Aorta (tissue), 5 donors: ENCODE results near the gene HNRNPLL. TPM values are rescaled to one million over a fixed set of nuclear protein-coding genes. Genes with fewer than 3 reads are reported as not detected.

Experiments
- ATAC-seq: fragments of 200-7000 bp; cut with Tn5 transposase; one replicate; pipeline ENCODE4 v1.9.1; 2022; ENCODE audit warnings: moderate library complexity; ENCODE audit not compliant: low FRiP score
- DNase-seq, 2 donors: peaks; one replicate each; pipeline ENCODE4 v3.0.0-alpha.2; 2020
- H3K27ac ChIP-seq, 2 donors: one replicate each; pipeline ENCODE4 v1.5.1; 2013; ENCODE audit warnings: low read length in 2 of 2, mild to moderate bottlenecking in 2 of 2, moderate library complexity in 2 of 2, control low read depth in 1 of 2, inconsistent platforms in 1 of 2, low read depth in 1 of 2
- H3K27me3 ChIP-seq, 2 donors: one replicate each; pipeline ENCODE4 v1.6.1; 2013; ENCODE audit warnings: control low read depth in 1 of 2, low read length in 1 of 2, mild to moderate bottlenecking in 1 of 2, moderate library complexity in 1 of 2; ENCODE audit not compliant: insufficient read depth in 2 of 2, control insufficient read depth in 1 of 2
- H3K36me3 ChIP-seq, 2 donors: one replicate each; pipeline ENCODE4 v1.6.1; 2013; ENCODE audit warnings: control low read depth in 1 of 2, low read length in 1 of 2, mild to moderate bottlenecking in 1 of 2; ENCODE audit not compliant: insufficient read depth in 2 of 2, control insufficient read depth in 1 of 2
- H3K4me1 ChIP-seq, 2 donors: one replicate each; pipeline ENCODE4 v1.6.1; 2013; ENCODE audit warnings: low read length in 2 of 2, control low read depth in 1 of 2, mild to moderate bottlenecking in 1 of 2, moderate library complexity in 1 of 2; ENCODE audit not compliant: insufficient read depth in 2 of 2, control insufficient read depth in 1 of 2
- H3K4me3 ChIP-seq, 2 donors: one replicate each; pipeline ENCODE4 v1.5.1; 2013; ENCODE audit warnings: low read length in 2 of 2, control low read depth in 1 of 2, mild to moderate bottlenecking in 1 of 2
- H3K9me3 ChIP-seq: one replicate; pipeline ENCODE4 v1.6.1; 2013; ENCODE audit warnings: mild to moderate bottlenecking, low read length; ENCODE audit not compliant: control insufficient read depth
- WGBS, 2 donors: extraction: QIAGEN DNeasy Blood & Tissue Kit; methylation state at CpG; one replicate each; pipeline ENCODE4 v1.1.7; 2013; 5-methylcytosine and 5-hydroxymethylcytosine counted together
- intact Hi-C, 2 donors: fragments of 100-400 bp; cut with DNase I; formaldehyde crosslinking; loops; one replicate each; pipeline versions ENCODE4 v1.14.2 to v1.15.0; 2022
- polyA plus RNA-seq, 2 donors: library from polyadenylated mRNA; stranded (reverse); fragments of 200-250 nt; gene quantifications; one replicate each; pipeline ENCODE4 v1.2.3, GENCODE V29; 2013
- total RNA-seq, 2 donors: library from RNA; stranded (reverse); fragmentation: NEBNext Ultra II Directional; extraction: Animal tissue kit (Norgen Biotek cat#: 25700); gene quantifications; one replicate each; pipeline ENCODE4 v1.2.1, GENCODE V29; 2021
- donor health status: healthy with polysubstance abuse.
- donor health status: Bipolar disorder and iron deficiency.
- donor health status: DM: no; HTN: no; CAD: no.
- donor health status: DM: no; HTN: no; CAD: no.
- donor health status: DM: yes; HTN: yes; CAD: no.

Gene HNRNPLL
- total and polyA plus RNA-seq, 4 donors = 15.9 to 65.2 (median 40.2) TPM

- ATAC-seq = peak; percentile 95
- Histone ChIP-seq H3K36me3 (no peaks in the 10 kb centered on the region), H3K4me3 (peak overlapping the region in 1 of 2 donors; percentile 17), H3K9me3 (no peaks in the 10 kb centered on the region), H3K27me3 (no peaks in the 10 kb centered on the region), H3K27ac (no peak overlapping the region), H3K4me1 (no peaks in the 10 kb centered on the region)
- 1 to 2% methylated on average over 52 to 53 of the region's 53 CpGs for WGBS, 2 donors
- DNase-seq = peak; percentile 90 to 96
- intact Hi-C loops = loop anchor here (2.0 to 10.0 kb wide), 4 partner anchors 201 to 221 kb away; no protein-coding TSS in a partner anchor
Observed at GRCh38 chr2:38535744-38536506, 66.8 kb downstream of the HNRNPLL start.

DNA sequence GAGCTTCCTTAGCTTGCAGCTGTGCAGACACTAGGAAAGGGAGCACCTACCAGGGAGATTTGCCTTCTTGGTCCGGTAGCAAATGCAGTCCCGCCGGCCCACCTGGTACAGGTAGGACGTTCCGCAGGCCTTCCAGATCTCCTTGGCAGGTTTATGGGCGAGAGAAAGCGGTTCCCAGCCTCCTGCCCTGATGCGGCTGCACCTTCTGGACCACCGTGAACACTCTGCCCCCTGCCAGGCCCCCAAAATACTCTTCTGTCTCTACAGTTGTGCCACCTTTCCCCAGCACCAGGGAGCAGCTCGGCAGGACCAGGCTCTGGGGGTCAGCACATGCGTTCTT is 67.4 kb downstream of the HNRNPLL start:
- Histone ChIP-seq H3K36me3 (no peaks in the 10 kb centered on the region), H3K4me1 (no peaks in the 10 kb centered on the region), H3K9me3 (no peaks in the 10 kb centered on the region), H3K4me3 (no peak overlapping the region), H3K27me3 (no peaks in the 10 kb centered on the region), H3K27ac (no peak overlapping the region)
- intact Hi-C loops = loop anchor here (2.0 to 10.0 kb wide), 4 partner anchors 202 to 221 kb away; no protein-coding TSS in a partner anchor
- DNase-seq (no peak), ATAC-seq (peak; percentile 26)
- 84 to 87% methylated on average over 11 of the region's 11 CpGs for WGBS, 2 donors

DNA sequence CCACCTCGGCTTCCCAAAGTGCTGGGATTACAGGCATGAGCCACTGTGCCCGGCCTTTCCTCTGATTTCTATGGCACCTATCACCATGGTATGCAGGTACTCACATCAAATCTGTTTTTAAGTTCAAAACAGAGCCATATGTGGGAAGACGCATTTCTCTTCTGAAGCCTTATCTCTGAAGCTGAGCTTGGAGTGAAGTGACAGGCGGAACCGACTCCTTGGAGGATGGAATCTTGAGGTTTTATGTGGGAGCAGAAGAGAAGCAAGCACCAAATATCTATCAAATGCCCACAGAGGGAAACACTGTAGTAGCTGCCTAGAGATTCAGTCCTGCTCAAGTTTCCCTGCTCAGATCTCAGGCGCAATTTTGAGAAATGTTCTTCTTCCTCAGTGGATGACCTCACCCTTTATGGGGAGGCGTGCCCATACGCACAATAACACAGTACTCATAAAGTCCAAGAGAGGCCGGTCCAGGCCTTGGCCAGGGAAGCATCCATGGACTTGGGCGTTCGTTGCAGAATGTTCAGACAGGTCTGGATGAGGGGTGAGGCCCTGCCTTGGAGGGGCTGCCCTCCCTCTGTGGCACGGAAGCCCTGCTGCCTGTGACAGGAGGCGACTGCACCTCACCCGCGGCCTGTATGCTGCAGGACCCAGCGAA is 67.9 kb downstream of the HNRNPLL start:
- peak; percentile 9 for ATAC-seq
- intact Hi-C loops = loop anchor here (2.0 to 10.0 kb wide), 4 partner anchors 202 to 220 kb away; no protein-coding TSS in a partner anchor
- H3K4me3 ChIP-seq = no peak overlapping the region

DNA sequence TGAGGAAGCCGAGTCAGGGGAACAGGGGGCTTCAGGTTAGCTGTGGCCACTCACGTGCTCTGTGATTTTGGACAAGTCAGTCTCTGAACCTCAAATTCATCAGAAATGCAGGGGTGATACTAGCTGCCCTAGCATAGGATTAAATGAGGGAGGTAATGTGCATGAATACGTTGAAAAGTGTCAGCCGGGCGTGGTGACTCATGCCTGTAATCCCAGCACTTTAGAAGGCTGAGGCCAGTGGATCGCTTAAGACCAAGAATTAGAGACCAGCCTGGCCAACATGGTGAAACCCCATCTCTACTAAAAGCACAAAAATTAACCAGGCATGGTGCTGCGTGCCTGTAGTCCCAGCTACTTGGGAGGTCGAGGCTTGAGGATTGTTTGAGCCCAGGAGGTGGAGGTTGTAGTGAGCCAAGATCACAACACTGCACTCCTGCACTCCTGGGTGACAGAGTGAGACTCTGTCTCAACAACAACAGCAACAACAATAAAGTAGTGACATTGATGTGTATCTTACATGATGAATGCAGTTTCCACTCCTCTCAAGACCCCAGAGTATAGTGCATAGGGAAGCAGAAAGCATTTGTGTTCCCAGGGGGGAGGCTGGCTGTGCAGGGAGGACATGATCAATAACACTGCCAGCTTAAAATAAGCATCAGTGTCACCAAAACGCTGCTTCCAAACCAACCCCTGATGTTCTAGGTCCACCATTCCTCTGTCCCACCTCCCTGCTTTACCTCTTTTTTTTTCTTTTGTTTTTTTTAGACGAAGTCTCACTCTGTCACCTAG is 68.8 kb downstream of the HNRNPLL start:
- H3K4me1 ChIP-seq = no peaks in the 10 kb centered on the region
- H3K27me3 ChIP-seq = no peaks in the 10 kb centered on the region
- no peaks in the 10 kb centered on the region for H3K36me3 ChIP-seq
- no peak overlapping the region for H3K27ac ChIP-seq
- WGBS, 2 donors = 86 to 92% methylated on average over 10 of the region's 10 CpGs
- intact Hi-C loops = loop anchor here (2.0 to 10.0 kb wide), 2 partner anchors 215 to 219 kb away; no protein-coding TSS in a partner anchor
- DNase-seq = no peak
- no peak overlapping the region for H3K4me3 ChIP-seq
- no peaks in the 10 kb centered on the region for H3K9me3 ChIP-seq
- ATAC-seq = no peak

More for the DNA sequence above, 67.9 kb downstream of the HNRNPLL start:
- H3K9me3 ChIP-seq = no peaks in the 10 kb centered on the region
- WGBS, 2 donors = 92 to 94% methylated on average over 16 of the region's 16 CpGs
- peak in 1 of 2 donors; percentile 63 for DNase-seq
- no peaks in the 10 kb centered on the region for H3K27me3 ChIP-seq
- H3K36me3 ChIP-seq = no peaks in the 10 kb centered on the region
- no peak overlapping the region for H3K27ac ChIP-seq
- H3K4me1 ChIP-seq = no peaks in the 10 kb centered on the region

DNA sequence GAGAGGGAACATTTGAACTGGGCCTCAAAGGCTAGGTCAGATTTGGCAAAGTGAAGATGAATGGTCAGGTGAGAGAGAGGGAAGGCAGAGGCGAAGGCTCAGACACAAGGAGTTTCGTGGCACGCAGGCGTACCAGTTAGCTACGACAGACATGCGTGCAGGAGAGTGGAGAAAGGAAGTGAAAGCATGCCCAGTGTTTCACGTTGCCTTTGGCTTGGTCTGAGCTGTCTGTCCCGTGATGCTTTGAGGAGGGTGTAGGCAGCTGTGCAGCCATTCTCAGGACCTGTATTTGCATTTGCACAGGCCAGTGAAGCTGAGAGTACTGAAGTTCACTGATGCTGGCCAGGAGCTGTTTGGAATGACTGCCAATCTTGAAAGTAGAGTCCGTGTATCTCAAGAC is 69.5 kb downstream of the HNRNPLL start:
- Histone ChIP-seq H3K9me3 (no peaks in the 10 kb centered on the region), H3K27me3 (no peaks in the 10 kb centered on the region), H3K4me1 (no peaks in the 10 kb centered on the region), H3K27ac (no peak overlapping the region), H3K36me3 (no peaks in the 10 kb centered on the region), H3K4me3 (no peak overlapping the region)
- WGBS, 2 donors = 20 to 27% methylated on average over 9 of the region's 9 CpGs
- intact Hi-C loops = loop anchor here in 1 of 2 donors (10.0 kb wide), 1 partner anchor 218 kb away; no protein-coding TSS in a partner anchor
- peak in 1 of 2 donors; percentile 66 for DNase-seq
- peak; percentile 38 for ATAC-seq

- intact Hi-C loops = loop anchor here in 1 of 2 donors (10.0 kb wide), 1 partner anchor 218 kb away; no protein-coding TSS in a partner anchor
- no peak overlapping the region for H3K27ac ChIP-seq
- H3K4me1 ChIP-seq = no peaks in the 10 kb centered on the region
Observed at GRCh38 chr2:38532366-38532765, 70.4 kb downstream of the HNRNPLL start.

DNA sequence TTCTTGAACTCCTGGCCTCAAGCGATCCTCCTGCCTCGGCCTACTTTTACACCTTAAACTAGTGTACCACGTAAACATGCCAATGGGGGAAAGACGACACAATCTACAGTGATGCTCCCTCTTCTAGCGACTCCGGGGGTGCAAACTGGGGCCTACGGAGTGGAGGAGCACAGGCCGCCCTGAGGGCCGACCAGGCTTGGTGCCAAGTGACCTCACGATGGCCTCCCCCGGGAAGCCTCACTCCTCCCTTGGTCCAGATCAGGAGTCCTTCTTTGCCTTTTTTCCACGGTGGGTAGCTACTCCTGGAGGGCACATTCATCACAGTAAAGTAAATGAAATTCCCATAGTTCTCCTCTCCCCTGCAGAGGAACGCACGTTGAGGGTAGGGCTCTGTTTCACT is 73.5 kb downstream of the HNRNPLL start:
- Histone ChIP-seq H3K4me1 (no peaks in the 10 kb centered on the region), H3K36me3 (no peaks in the 10 kb centered on the region), H3K27ac (no peak overlapping the region), H3K9me3 (no peaks in the 10 kb centered on the region), H3K4me3 (no peak overlapping the region), H3K27me3 (no peaks in the 10 kb centered on the region)
- ATAC-seq (no peak), DNase-seq (no peak)
- 85 to 87% methylated on average over 14 of the region's 14 CpGs for WGBS, 2 donors
- intact Hi-C loops = loop anchor here in 1 of 2 donors (10.0 kb wide), 1 partner anchor 154 kb away; the partner anchor contains the start of gene ATL2

More at GRCh38 chr2:38532366-38532765, 70.4 kb downstream of the HNRNPLL start:
- Histone ChIP-seq H3K36me3 (no peaks in the 10 kb centered on the region), H3K9me3 (no peaks in the 10 kb centered on the region), H3K27me3 (no peaks in the 10 kb centered on the region), H3K4me3 (no peak overlapping the region)
- 96 to 98% methylated on average over 2 of the region's 2 CpGs for WGBS, 2 donors
- no peak for DNase-seq
- ATAC-seq = no peak

DNA sequence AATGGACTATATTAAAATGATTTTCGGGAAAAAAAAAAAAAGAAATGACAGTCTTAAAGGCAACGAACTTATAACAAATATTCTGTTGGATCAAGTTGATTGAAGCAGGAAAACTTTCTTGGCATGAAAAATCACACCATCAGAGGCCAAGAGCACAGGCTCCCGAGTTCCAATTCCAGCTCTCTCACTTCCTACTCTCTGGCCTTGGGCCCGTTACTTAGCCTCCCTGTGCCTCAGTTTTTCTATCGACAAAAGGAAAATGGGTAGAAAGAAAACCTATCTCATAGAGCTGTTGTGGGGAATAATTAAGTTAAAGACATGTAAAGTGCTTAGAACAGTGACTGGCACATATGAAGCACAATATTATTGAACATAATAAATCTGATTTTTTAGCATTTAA is 74.2 kb downstream of the HNRNPLL start:
- peaks cover 0 to 2% of the 10 kb centered on the region in 2 donors for H3K4me1 ChIP-seq
- no peaks in the 10 kb centered on the region for H3K36me3 ChIP-seq
- 15 to 20% methylated on average over 5 of the region's 5 CpGs for WGBS, 2 donors
- peak overlapping the region in 1 of 2 donors; percentile 48 for H3K4me3 ChIP-seq
- DNase-seq (peak in 1 of 2 donors; percentile 11), ATAC-seq (no peak)
- no peaks in the 10 kb centered on the region for H3K9me3 ChIP-seq
- intact Hi-C loops = loop anchor here in 1 of 2 donors (10.0 kb wide), 1 partner anchor 154 kb away; the partner anchor contains the start of gene ATL2
- H3K27ac ChIP-seq = no peak overlapping the region
- H3K27me3 ChIP-seq = no peaks in the 10 kb centered on the region
